ENCODE data around the gene TDP2.
"Not testable (repeated sequence)": the region's sequence is repeated elsewhere in the genome, so short reads cannot be mapped to it uniquely, and the experiment has no call there.

The TDP2 gene

GRCh38 chr6:24699521-24700359 lies 33.0 kb upstream of the TDP2 start:
- no peak for DNase-seq (ENCODE audit: low read depth)
- H3K4me3 ChIP-seq (ENCODE audit: low read length): no peak overlapping the region
- TF ChIP-seq CTCF (conservative IDR thresholded peaks at IDR 0.05; ENCODE audit: low read length): no peak

GRCh38 chr6:24696097-24696496 lies 29.4 kb upstream of the TDP2 start:
- no peak for DNase-seq (ENCODE audit: low read depth)
- TF ChIP-seq CTCF (conservative IDR thresholded peaks at IDR 0.05; ENCODE audit: low read length): no peak
- no peak overlapping the region for H3K4me3 ChIP-seq (ENCODE audit: low read length)

- not testable (repeated sequence) for H3K4me3 ChIP-seq (ENCODE audit: low read length)
- peak; percentile 40 for DNase-seq (ENCODE audit: low read depth)
- peak; percentile 55 for TF ChIP-seq CTCF (conservative IDR thresholded peaks at IDR 0.05; ENCODE audit: low read length)
Observed at GRCh38 chr6:24695635-24696034, 28.9 kb upstream of the TDP2 start.

GRCh38 chr6:24694198-24694597 lies 27.5 kb upstream of the TDP2 start:
- no peak for DNase-seq (ENCODE audit: low read depth)
- H3K4me3 ChIP-seq (ENCODE audit: low read length): no peak overlapping the region
- no peak for TF ChIP-seq CTCF (conservative IDR thresholded peaks at IDR 0.05; ENCODE audit: low read length)

GRCh38 chr6:24692848-24693592 lies 26.3 kb upstream of the TDP2 start:
- no peak for DNase-seq (ENCODE audit: low read depth)
- no peak overlapping the region for H3K4me3 ChIP-seq (ENCODE audit: low read length)
- TF ChIP-seq CTCF (conservative IDR thresholded peaks at IDR 0.05; ENCODE audit: low read length): no peak

- no peak for TF ChIP-seq CTCF (conservative IDR thresholded peaks at IDR 0.05; ENCODE audit: low read length)
- H3K4me3 ChIP-seq (ENCODE audit: low read length): no peak overlapping the region
- no peak for DNase-seq (ENCODE audit: low read depth)
Observed at GRCh38 chr6:24692415-24692814, 25.7 kb upstream of the TDP2 start.

- no peak overlapping the region for H3K4me3 ChIP-seq (ENCODE audit: low read length)
- DNase-seq (ENCODE audit: low read depth): no peak
- no peak for TF ChIP-seq CTCF (conservative IDR thresholded peaks at IDR 0.05; ENCODE audit: low read length)
Observed at GRCh38 chr6:24692003-24692402, 25.3 kb upstream of the TDP2 start.

Data from AG10803 (cell line).